ENCODE measurements around the gene ABCB9.
A peak's percentile ranks its signal among the peaks of the same experiment; 100 is the strongest.
"Not testable (repeated sequence)": the region's sequence is repeated elsewhere in the genome, so short reads cannot be mapped to it uniquely, and the experiment has no call there.

ABCB9 gene

DNA sequence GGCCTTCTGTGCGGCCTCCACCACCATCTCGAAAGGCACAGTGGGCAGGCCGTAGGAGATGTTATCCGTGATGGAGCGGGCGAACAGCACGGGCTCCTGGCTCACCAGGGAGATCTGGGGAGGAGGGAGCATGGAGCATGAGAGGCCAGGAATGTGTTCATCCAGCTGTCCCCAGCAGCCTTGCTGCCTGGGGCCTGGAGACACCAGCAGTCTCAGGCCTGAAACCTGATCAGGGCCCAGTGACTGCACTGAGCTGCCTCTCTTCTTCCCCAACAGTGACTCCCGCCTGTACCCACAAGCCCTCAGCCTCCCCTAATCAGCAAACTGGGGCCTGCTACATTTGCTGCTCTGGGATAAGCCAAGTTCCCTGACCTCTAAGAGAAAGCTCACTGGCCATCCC is 30.9 kb downstream of the ABCB9 start:
- no peak for DNase-seq (ENCODE audit: low read depth)

GRCh38 chr12:122934722-122935121 is 31.5 kb downstream of the ABCB9 start:
- no peak for DNase-seq (ENCODE audit: low read depth)

GRCh38 chr12:122932207-122932606 is 34.1 kb downstream of the ABCB9 start:
- no peak for DNase-seq (ENCODE audit: low read depth)

DNA sequence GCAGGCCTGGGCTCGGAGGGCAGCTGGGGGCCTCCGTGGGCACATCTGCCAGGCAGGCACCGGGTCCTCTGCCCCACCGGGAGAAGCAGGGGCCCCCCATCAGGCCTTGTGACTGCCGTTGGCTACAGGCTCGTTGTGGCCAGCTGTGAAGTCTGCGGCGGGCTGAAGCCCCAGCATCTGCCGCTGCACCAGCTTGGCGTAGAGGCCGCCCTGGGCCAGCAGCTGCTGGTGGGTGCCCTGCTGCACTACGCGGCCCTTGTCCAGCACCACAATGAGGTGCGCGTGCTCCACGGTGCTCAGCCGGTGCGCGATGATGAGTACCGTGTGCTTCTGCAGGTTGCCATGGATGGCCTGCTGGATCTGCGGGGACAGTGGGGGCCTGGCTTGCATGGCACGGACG is 36.5 kb downstream of the ABCB9 start:
- no peak for DNase-seq (ENCODE audit: low read depth)

- no peak for DNase-seq (ENCODE audit: low read depth)
Measured at GRCh38 chr12:122929148-122929538, 37.1 kb downstream of the ABCB9 start.

- no peak for DNase-seq (ENCODE audit: low read depth)
Measured at GRCh38 chr12:122928404-122929147, 37.7 kb downstream of the ABCB9 start.

GRCh38 chr12:122927756-122928403 is 38.4 kb downstream of the ABCB9 start:
- DNase-seq (ENCODE audit: low read depth): no peak

GRCh38 chr12:122921917-122922316 is 44.3 kb downstream of the ABCB9 start:
- DNase-seq (ENCODE audit: low read depth): no peak

DNA sequence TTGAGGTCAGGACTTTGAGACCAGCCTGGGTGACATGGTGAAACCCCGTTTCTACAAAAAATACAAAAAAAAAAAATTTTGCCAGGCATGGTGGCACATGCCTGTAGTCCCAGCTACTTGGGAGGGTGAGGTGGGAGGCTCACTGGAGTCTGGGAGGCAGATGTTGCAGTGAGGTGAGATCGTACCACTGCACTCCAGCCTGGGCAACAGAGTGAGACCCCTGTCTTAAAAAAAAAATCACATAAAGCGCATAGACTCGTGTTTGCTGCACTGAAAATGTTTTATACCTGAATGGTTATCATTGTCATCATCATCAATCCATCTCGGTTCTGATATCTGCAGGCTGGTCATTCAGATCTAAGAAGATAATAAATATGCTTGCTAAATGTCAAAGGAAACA is 45.6 kb downstream of the ABCB9 start:
- DNase-seq (ENCODE audit: low read depth): no peak

- DNase-seq (ENCODE audit: low read depth): no peak
Measured at GRCh38 chr12:122918827-122919226, 47.4 kb downstream of the ABCB9 start.

DNA sequence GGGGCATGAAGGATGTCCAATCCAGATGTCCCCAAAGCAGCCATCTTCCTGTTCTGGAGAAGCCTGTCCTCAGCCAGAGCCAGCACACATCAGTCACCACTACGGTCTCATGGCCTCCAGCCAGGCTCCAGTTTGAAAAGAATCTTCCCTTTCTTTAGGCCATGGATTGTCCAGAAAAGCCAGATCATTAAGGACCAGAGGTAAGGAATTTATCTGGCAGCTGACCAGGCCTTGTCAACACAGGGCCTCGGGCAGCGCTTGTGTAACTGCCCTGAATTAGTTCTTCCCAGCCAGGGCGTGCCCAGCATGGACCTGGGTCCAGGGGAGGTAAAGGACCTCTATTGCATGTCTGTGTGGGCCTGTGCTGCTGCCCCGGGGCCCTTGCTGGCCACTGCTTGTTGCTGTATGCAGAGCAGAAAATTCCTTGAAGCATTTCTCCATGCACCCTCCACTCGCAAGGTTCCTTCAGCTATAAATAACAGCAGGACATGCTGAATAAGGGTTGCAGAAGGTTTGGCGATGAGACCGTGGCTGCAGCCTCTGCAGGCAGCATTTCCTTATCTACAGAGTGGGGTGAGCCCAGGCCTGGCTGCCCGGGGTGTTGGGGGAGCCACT is 48.6 kb downstream of the ABCB9 start:
- DNase-seq (ENCODE audit: low read depth): no peak

DNA sequence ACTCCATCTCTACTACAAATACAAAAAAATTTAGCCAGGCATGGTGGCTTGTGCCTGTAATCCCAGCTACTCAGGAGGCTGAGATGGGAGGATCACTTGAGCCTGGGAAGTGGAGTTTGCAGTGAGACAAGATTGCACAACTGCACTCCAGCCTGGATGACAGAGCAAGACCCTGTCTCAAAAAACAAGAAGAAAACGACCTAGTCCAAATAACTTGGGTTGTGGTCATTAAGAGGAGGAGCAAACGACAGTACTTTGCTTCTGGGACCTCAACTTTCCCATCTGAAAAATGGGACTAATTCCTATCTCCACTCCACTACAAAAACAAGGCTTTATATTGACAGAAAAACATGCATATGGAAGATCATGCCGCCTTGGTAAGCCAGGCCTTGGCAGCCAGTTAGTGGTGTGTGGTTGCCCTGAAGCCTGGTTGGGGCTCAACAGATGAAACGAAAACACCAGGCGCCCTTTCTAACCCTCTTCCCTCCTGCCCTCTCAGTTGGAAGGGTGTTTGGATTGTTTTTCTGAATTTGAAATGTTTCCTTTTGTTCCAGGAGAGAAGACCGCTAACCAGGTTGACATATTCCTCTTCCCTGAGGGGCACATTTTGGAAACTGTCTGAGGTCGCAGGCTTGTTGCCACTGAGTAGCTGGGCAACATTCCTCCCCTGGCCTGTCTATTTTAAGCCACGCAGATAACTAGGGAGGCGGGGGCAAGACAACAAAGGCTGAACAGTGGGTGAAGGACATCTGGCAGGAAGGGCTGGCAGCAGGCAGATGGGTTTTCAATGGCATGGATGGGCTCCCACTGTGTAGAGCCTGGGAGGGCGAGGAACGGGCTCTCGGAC is 56.6 kb downstream of the ABCB9 start:
- DNase-seq (ENCODE audit: low read depth): no peak

DNA sequence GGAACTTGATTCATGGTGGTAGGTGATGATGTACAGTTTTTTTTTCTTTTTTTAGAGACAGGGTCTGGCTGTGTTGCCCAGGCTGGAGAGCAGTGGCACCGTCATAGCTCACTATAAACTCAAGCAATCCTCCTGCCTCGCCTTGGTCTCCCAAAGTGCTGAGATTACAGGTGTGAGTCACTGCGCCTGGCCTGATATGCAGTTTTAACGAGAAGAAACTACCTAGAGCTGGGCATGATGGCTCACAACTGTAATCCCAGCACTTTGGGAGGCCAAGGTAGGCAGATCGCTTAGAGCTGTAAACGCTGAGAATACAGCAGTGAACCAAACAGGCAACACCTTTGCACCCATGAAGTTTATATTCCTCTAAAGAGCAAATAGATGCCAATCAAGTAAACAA is 57.3 kb downstream of the ABCB9 start:
- DNase-seq (ENCODE audit: low read depth): no peak

GRCh38 chr12:122905258-122905657 is 61.0 kb downstream of the ABCB9 start:
- not testable (repeated sequence) for DNase-seq (ENCODE audit: low read depth)

- no peak for DNase-seq (ENCODE audit: low read depth)
Measured at GRCh38 chr12:122903693-122904034, 62.6 kb downstream of the ABCB9 start.

- DNase-seq (ENCODE audit: low read depth): no peak
Measured at GRCh38 chr12:122902854-122903692, 63.2 kb downstream of the ABCB9 start.

GRCh38 chr12:122899887-122900286 is 66.4 kb downstream of the ABCB9 start:
- DNase-seq (ENCODE audit: low read depth): no peak

DNA sequence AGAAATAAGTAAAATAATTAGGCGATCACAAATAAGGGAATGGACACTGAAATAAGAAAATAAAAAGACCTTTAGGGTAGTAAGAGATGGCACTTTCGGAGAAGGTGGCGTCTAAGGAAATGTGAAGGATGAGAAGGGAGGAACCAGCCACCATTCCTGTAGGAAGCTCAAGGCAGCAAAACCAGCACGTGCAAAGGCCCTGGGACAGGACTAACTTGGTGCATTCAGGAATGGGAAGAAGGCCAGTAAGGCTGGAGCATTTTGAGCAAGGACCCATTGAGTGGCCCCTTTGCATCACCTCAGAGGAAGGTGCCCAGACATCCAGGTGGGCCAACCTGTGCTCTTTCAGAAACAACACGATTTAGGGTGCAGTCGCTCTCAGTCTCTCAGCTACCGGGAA is 69.6 kb downstream of the ABCB9 start:
- DNase-seq (ENCODE audit: low read depth): no peak

DNA sequence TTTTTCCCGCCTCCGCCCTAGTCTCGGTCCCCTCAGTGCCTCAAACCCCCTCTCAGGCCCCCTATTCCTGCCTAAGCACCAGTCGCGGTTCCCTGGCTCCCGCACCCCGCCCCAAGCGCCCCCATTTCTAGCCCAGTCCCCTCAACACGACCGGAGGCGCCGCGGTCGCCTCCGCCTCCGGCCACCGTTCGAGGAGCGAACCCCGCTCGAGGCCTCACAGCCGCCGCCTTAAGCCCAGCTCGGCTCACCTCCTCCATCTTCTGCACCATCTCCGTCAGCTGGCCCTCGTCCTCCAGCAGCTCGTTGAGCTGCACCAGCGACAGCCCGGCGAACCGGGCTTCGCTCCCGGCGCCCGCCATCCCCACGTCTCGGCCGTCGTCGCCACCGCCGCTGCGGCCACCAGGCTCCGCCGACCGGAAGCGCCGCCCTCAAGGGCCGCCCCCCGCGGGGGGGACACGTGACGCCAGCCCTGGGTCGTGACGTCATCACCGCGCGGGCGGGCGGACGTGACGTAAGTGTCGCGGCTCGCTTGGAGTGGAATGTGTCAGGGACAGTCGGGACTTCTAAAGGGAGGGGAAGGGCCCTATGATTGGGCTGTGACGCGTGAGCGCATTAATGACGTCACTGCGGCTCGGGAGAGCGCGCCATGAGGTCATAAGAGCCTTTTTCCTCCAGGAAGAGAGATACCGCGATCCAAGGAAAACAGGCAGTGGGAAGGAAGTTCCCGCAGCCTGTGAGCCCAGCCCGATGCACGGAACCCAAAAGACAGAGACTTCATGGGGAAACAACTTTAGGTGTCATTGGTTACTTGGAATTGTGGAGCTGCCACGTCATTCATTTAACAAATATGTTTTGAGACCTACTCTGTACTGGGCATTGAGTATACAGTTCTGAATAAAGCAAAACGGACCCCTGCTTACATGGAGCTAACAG is 70.3 kb downstream of the ABCB9 start, which contains the start of gene VPS37B:
Gene VPS37B (minus strand): TSS at position 421 of the 933 bp plus-strand sequence. CDS start 62 bp downstream, at position 359.
- DNase-seq (ENCODE audit: low read depth): peak; percentile 80

DNA sequence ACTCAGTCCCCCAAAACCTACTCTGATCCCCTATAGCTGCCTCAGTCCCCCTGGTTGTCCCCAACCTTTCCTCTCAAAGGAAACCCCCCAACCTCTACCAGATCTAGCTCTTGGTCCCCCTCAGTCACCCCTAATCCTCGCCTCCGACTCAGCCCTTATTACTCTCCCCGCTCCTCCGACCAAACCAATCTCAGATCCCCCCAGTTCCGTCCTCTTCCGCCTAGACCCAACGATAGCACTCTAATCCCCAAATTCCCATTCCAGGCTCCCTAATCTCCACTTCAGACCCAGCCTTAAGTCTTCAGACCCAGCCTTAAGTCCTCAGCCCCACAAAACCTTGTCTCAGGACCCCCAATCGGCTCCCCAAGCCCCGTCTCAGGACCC is 71.0 kb downstream of the ABCB9 start:
- no peak for DNase-seq (ENCODE audit: low read depth)
